Muscle of arm (tissue), 12 donors: ENCODE measurements around the gene IL17F. TPM values are rescaled to one million over a fixed set of nuclear protein-coding genes. Genes with fewer than 3 reads are reported as not detected.
A peak's percentile ranks its signal among the peaks of the same experiment; 100 is the strongest.
"Not testable (repeated sequence)": the region's sequence is repeated elsewhere in the genome, so short reads cannot be mapped to it uniquely, and the experiment has no call there.

Source experiments
- DNase-seq: peaks from one replicate; pipeline ENCODE4 v3.0.0-alpha.2; 2013
- polyA plus RNA-seq, 12 donors: library from polyadenylated mRNA; unstranded; fragments of 120-200 nt; gene quantifications; one replicate each; pipeline ENCODE4 v1.2.1, GENCODE V29; 2013; ENCODE audit not compliant: insufficient read length in 12 of 12

Gene IL17F
- polyA plus RNA-seq, 12 donors, result not detected

GRCh38 chr6:52245425-52245824, 1.1 kb upstream of the IL17F start:
- DNase-seq, result no peak

- DNase-seq, result no peak
Observed at GRCh38 chr6:52243282-52243893, 912 bp downstream of the IL17F start.

GRCh38 chr6:52241819-52242218, 2.5 kb downstream of the IL17F start:
- DNase-seq, result no peak

- DNase-seq, result peak; percentile 18
Observed at GRCh38 chr6:52233975-52234823, 10.1 kb downstream of the IL17F start.

- no peak for DNase-seq
Observed at GRCh38 chr6:52233005-52233404, 11.3 kb downstream of the IL17F start.

GRCh38 chr6:52231406-52232127, 12.7 kb downstream of the IL17F start:
- DNase-seq, result no peak

GRCh38 chr6:52230685-52231084, 13.6 kb downstream of the IL17F start:
- no peak for DNase-seq

GRCh38 chr6:52227495-52227894, 16.8 kb downstream of the IL17F start:
- DNase-seq, result no peak

GRCh38 chr6:52221302-52221701, 23.0 kb downstream of the IL17F start:
- no peak for DNase-seq

GRCh38 chr6:52217761-52218160, 26.5 kb downstream of the IL17F start:
- DNase-seq, result no peak

- DNase-seq, result no peak
Observed at GRCh38 chr6:52216932-52217575, 27.2 kb downstream of the IL17F start.

GRCh38 chr6:52215787-52216186, 28.5 kb downstream of the IL17F start:
- no peak for DNase-seq

- DNase-seq, result no peak
Observed at GRCh38 chr6:52213127-52213526, 31.2 kb downstream of the IL17F start.

GRCh38 chr6:52210227-52210626, 34.1 kb downstream of the IL17F start:
- DNase-seq, result no peak

GRCh38 chr6:52209770-52210169, 34.5 kb downstream of the IL17F start:
- no peak for DNase-seq

GRCh38 chr6:52208612-52209011, 35.7 kb downstream of the IL17F start:
- no peak for DNase-seq

GRCh38 chr6:52207066-52207465, 37.2 kb downstream of the IL17F start:
- DNase-seq, result no peak

GRCh38 chr6:52201493-52201892, 42.8 kb downstream of the IL17F start:
- DNase-seq, result no peak

- DNase-seq, result no peak
Observed at GRCh38 chr6:52201046-52201445, 43.3 kb downstream of the IL17F start.

- not testable (repeated sequence) for DNase-seq
Observed at GRCh38 chr6:52200088-52200487, 44.2 kb downstream of the IL17F start.

- no peak for DNase-seq
Observed at GRCh38 chr6:52195886-52196285, 48.4 kb downstream of the IL17F start.

GRCh38 chr6:52191824-52192223, 52.5 kb downstream of the IL17F start:
- DNase-seq, result no peak
